Astrocyte (in vitro differentiated cells and primary cell): ENCODE measurements around the gene AKR1D1.

ENCODE experiments used
- CTCF ChIP-seq: IDR thresholded peaks from 2 replicates; pipeline ENCODE4 v1.5.1; 2011; ENCODE audit warnings: low read depth, mild to moderate bottlenecking, inconsistent platforms, low read length, moderate library complexity; ENCODE audit not compliant: insufficient read depth
- EZH2 ChIP-seq: IDR thresholded peaks from 2 replicates; pipeline ENCODE4 v1.6.1; 2012; ENCODE audit warnings: mild to moderate bottlenecking, low read length, inconsistent platforms; ENCODE audit not compliant: insufficient read depth

- TF ChIP-seq CTCF: no peak
- TF ChIP-seq EZH2: no peak
Observed at GRCh38 chr7:138067774-138068173, 8.5 kb upstream of the AKR1D1 start.
